ENCODE data around the gene ZNF394. TPM values are rescaled to one million over a fixed set of nuclear protein-coding genes. Genes with fewer than 3 reads are reported as not detected.

Gene ZNF394
- total and polyA plus RNA-seq, 9 of the 15 experiments (the other 6 are each of a cell fraction or from before 2014, with no cell fraction given) = 2.9 to 32.2 (median 24.2) TPM

DNA sequence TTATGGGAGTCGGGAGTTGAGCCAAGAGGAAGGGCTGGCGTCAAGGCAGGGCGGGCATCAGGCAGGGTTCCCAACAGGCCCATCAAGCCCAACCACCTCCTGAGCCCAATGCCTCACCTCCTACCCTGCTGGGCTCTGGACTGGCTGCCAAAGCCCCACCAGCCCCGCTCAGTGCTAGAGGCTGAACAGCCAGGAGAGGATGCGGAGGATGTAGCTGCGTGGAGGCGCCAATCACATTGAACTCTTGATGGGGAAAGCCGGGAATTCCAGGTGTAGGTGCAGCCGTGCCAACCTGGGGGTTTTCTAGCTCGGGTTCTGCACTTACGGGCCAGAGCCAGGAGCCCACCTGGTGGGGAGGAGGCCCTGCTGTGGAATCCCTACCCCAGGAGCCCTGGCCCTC lies 47.0 kb downstream of the ZNF394 start:
- Histone ChIP-seq H3K9me1 (ENCODE audit: control insufficient read depth, insufficient read depth, low read length) (no peaks in the 10 kb centered on the region), H2AFZ (ENCODE audit: low read depth, low read length) (no peak overlapping the region), H4K20me1 (replicated peaks; ENCODE audit: control insufficient read depth, insufficient read depth, low read length) (peaks cover 21% of the 10 kb centered on the region; the same call in 1 of the 2 replicates), H3K4me2 (ENCODE audit: insufficient read depth, low read length) (no peak overlapping the region), H3K36me3 (ENCODE audit: control insufficient read depth, insufficient read depth, low read length) (peaks cover 98% of the 10 kb centered on the region), H3K9ac (ENCODE audit: insufficient read depth in 1 of 2, low read depth in 2 of 2, low read length in 2 of 2) (peak overlapping the region in 1 of 2 experiments; percentile 19; a peak in 1 of 4 replicates), H3K9me3 (replicated peaks; ENCODE audit: control insufficient read depth, insufficient read depth, low read depth, low read length) (no peaks in the 10 kb centered on the region), H3K4me3 (no peak overlapping the region), H3K4me1 (replicated peaks in 1 of 2; ENCODE audit: control insufficient read depth in 2 of 2, insufficient read depth in 2 of 2, low read length in 2 of 2) (peaks cover 0 to 19% of the 10 kb centered on the region in 2 experiments; a peak in 1 of 5 replicates), H3K27ac (ENCODE audit: extremely low read depth, low read depth, low read length) (no peak overlapping the region), H3K79me2 (ENCODE audit: control insufficient read depth, insufficient read depth, low read length) (peaks cover 15% of the 10 kb centered on the region), H3K27me3 (ENCODE audit: control insufficient read depth in 2 of 2, insufficient read depth in 2 of 2, low read length in 2 of 2) (no peaks in the 10 kb centered on the region)
- ATAC-seq (no peak), FAIRE-seq (no peak), DNase-seq (ENCODE audit: extremely low read depth in 1 of 4, low spot score in 3 of 4) (no peak)
- intact Hi-C loops (cut with micrococcal nuclease) = no loop called here
- BruUV-seq (replicated peaks) = no TSS peak
- in situ Hi-C loops (cut with MboI) = no loop called here
- WGBS (ENCODE audit: insufficient coverage, low coverage, missing lambda C conversion rate) = 90% methylated on average over 11 of the region's 11 CpGs
- TF ChIP-seq RBM22 (IDR thresholded peaks at IDR 0.05; ENCODE audit: low read depth, low read length, poor library complexity, severe bottlenecking) (peak; percentile 6), POLR2G (IDR thresholded peaks at IDR 0.05; ENCODE audit: low read depth, low read length) (peak; percentile 48; the same call in 1 of the 2 replicates), FOXP1 (CRISPR knock-in tag; IDR thresholded peaks at IDR 0.05) (no peak), WHSC1 (IDR thresholded peaks at IDR 0.05; ENCODE audit: low read length) (no peak), RBFOX2 (IDR thresholded peaks at IDR 0.05; ENCODE audit: low read depth, low read length) (0 out of 2 replicates have a peak, but pooled peaks have one; percentile 26)
- ChIA-PET POLR2A (interaction anchor here (0.6 to 1.0 kb wide), 2 partner anchors 10 to 105 kb away, joined by 3 to 4 read pairs; partner anchors contain the start of gene ZNF655), CTCF (ENCODE audit: low intra/inter-chr PET ratio) (no interaction called here)

DNA sequence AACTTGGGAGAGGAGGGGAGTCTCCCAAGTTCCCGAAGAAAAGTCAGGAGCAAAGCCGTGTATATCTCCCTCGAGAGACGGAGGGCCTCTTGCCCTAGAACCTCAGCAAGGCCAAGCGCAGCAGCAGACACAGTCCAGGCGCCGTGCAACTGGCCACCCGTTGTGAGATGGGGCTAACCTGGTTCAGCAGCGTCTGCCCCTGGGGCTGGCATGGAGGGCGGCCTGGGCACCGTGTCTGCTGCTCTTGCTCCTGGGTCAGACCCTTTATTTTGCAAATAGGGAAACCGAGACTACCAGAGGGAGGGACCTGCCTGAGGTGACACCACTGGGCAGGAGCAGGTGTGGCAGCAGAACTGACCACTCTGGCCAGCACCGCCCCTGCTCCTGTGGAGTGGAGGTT lies 47.5 kb downstream of the ZNF394 start:
- ATAC-seq = no peak
- H3K9me1 ChIP-seq (ENCODE audit: control insufficient read depth, insufficient read depth, low read length) = no peaks in the 10 kb centered on the region
- POLR2A ChIA-PET = interaction anchor here (0.6 to 1.2 kb wide), 3 partner anchors 10 to 106 kb away, joined by 3 to 4 read pairs (median 3); partner anchors contain the start of gene ZNF655
- BruUV-seq (replicated peaks) = no TSS peak
- no peak for FAIRE-seq
- peaks cover 0 to 14% of the 10 kb centered on the region in 2 experiments; a peak in 1 of 5 replicates for H3K4me1 ChIP-seq (replicated peaks in 1 of 2; ENCODE audit: control insufficient read depth in 2 of 2, insufficient read depth in 2 of 2, low read length in 2 of 2)
- peaks cover 16% of the 10 kb centered on the region; the same call in 1 of the 2 replicates for H4K20me1 ChIP-seq (replicated peaks; ENCODE audit: control insufficient read depth, insufficient read depth, low read length)
- CTCF ChIA-PET (ENCODE audit: low intra/inter-chr PET ratio) = no interaction called here
- in situ Hi-C loops (cut with MboI) (no loop called here), intact Hi-C loops (cut with micrococcal nuclease) (no loop called here)
- H2AFZ ChIP-seq (ENCODE audit: low read depth, low read length) = no peak overlapping the region
- H3K4me3 ChIP-seq = no peak overlapping the region
- no peak overlapping the region for H3K27ac ChIP-seq (ENCODE audit: extremely low read depth, low read depth, low read length)
- peaks cover 98% of the 10 kb centered on the region for H3K36me3 ChIP-seq (ENCODE audit: control insufficient read depth, insufficient read depth, low read length)
- WGBS (ENCODE audit: insufficient coverage, low coverage, missing lambda C conversion rate) = 96% methylated on average over 13 of the region's 13 CpGs
- no peaks in the 10 kb centered on the region for H3K9me3 ChIP-seq (replicated peaks; ENCODE audit: control insufficient read depth, insufficient read depth, low read depth, low read length)
- no peak overlapping the region for H3K4me2 ChIP-seq (ENCODE audit: insufficient read depth, low read length)
- DNase-seq (ENCODE audit: extremely low read depth in 1 of 4, low spot score in 3 of 4) = no peak
- H3K27me3 ChIP-seq (ENCODE audit: control insufficient read depth in 2 of 2, insufficient read depth in 2 of 2, low read length in 2 of 2) = no peaks in the 10 kb centered on the region
- peaks cover 9% of the 10 kb centered on the region; the same call in 2 of the 3 replicates for H3K79me2 ChIP-seq (ENCODE audit: control insufficient read depth, insufficient read depth, low read length)
- H3K9ac ChIP-seq (ENCODE audit: insufficient read depth in 1 of 2, low read depth in 2 of 2, low read length in 2 of 2) = no peak overlapping the region; a peak in 1 of 4 replicates
- TF ChIP-seq ZNF766 (CRISPR knock-in tag; conservative IDR thresholded peaks at IDR 0.05) = no peak
- no peak for TF ChIP-seq SAFB2 (IDR thresholded peaks at IDR 0.05; ENCODE audit: borderline replicate concordance, low read depth, low read length, severe bottlenecking)
- no peak for TF ChIP-seq HDAC1 (IDR thresholded peaks at IDR 0.05)
- TF ChIP-seq ZNF316 (IDR thresholded peaks at IDR 0.05) = no peak
- TF ChIP-seq ZNF780A (CRISPR knock-in tag; IDR thresholded peaks at IDR 0.05) = no peak
- TF ChIP-seq ILF3 (IDR thresholded peaks at IDR 0.05; ENCODE audit: borderline replicate concordance) = no peak
- TF ChIP-seq, protein P1, sequence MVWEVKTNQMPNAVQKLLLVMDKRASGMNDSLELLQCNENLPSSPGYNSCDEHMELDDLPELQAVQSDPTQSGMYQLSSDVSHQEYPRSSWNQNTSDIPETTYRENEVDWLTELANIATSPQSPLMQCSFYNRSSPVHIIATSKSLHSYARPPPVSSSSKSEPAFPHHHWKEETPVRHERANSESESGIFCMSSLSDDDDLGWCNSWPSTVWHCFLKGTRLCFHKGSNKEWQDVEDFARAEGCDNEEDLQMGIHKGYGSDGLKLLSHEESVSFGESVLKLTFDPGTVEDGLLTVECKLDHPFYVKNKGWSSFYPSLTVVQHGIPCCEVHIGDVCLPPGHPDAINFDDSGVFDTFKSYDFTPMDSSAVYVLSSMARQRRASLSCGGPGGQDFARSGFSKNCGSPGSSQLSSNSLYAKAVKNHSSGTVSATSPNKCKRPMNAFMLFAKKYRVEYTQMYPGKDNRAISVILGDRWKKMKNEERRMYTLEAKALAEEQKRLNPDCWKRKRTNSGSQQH (CRISPR knock-in tag; IDR thresholded peaks at IDR 0.05) = no peak

Data from K562 (cell line).